DMS53 treated with DMSO at 0.1 percent for 48 hours (cell line): ENCODE data around the gene WTAP.
"Not testable (repeated sequence)": the region's sequence is repeated elsewhere in the genome, so short reads cannot be mapped to it uniquely, and the experiment has no call there.

ENCODE experiments used
- DNase-seq: peaks from one replicate; lab custom pipeline; 2025; ENCODE audit not compliant: unreplicated experiment; lab: John Stamatoyannopoulos, UW

Gene WTAP

GRCh38 chr6:159760602-159761057 is 33.3 kb downstream of the WTAP start:
- no peak for DNase-seq

DNA sequence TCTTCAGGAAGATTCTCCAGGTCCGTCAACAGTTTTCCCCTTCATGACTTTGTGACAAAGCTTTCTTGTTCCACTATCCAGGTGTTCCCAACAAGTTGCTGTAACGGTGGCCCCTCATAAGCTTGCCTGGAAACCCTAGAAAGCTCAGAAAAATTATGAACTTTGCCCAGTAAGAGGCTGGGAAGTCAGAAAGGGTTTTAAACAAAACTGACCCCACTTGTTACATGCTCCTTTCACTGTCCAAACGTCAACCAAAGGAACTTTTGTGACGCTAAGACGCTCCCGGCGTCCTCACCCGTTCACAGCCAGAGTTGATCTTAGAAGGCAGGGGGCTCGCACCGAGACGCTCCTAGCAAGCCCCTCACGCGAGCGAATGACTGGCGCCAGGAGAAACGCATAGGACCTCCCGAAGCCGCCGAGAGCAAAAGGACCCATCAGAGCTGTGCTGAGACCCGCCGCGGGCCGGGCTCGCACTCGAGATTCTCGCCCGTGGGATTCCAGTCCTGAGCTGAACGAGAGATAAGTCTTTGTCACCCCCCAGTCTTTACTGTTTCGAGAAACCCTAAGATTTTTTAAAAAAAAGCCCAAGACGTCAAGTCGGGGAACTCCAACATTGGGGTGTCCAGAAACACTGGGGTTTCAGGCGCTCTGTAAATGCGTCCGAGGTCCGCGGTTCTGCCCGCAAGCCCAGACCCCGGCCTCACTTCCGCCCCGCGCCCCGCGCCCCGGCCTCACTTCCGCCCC is 34.0 kb downstream of the WTAP start:
- DNase-seq, result no peak

DNA sequence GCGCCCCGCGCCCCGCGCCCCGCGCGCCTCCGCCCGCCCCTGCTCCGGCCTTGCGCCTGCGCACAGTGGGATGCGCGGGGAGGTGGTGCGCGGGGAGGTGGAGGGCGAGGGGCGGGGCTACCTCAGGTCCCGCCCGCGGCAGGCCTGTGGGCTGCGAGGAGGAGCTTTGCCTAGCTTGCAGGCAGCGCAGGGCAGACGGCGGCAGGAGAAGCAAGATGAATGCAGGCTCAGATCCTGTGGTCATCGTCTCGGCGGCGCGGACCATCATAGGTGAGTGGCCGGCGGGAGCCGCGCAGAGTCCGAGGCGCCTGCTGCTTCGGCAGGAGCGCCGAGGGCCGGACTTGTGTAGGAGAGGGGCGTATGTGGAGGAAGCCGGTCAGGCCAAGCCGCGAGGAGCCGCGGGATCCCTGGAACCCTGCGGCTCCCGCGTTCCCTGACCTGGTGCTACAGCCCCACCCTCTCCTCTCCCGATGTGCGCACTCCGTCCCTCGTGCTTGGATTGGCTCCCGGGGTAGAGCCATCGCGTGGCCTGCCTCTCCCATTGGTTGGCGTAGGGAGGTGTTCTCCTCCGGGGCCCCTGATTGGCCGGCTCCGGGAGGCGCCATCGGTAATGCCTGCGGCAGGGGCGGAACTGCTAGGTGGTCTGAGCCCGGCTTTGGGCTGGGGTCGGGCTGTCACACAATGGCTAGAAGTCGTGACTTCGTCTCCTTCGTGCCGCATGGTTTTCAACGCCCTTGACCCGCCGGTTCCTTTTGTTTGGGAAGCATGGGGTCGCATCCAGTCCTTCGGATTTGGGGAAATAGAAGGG is 34.8 kb downstream of the WTAP start, which contains the start of gene ACAT2:
ACAT2 (plus strand) TSS at position 173 of the 808 bp plus-strand sequence; CDS start at position 216, 43 bp downstream.
- DNase-seq, result peak; percentile 89

DNA sequence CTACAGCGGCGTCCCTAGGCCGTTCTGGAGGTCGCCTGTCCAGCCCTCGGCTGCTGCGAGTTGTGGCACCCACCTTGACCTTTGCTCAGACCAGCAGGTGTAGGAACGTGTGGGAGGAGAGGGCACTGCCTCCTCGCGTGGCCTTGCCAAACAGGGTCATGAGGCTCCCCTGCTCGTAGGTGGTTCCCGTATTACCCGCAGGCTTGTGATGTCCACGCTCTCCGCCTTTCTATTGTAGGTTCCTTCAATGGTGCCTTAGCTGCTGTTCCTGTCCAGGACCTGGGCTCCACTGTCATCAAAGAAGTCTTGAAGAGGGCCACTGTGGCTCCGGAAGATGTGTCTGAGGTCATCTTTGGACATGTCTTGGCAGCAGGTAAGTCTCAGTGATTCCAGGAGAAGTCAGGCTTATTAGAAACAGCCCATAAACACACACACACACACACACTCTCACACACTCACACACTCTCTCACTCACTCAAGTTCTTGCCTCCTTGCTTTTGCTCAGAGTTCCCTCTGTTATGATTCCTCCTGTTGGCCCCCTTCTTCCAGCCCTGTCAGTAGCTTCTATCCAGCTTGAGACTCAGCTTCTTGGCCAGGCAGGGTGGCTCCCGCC is 35.5 kb downstream of the WTAP start:
- DNase-seq, result no peak

- DNase-seq, result no peak
These were observed 39.6 kb downstream of the WTAP start for GRCh38 chr6:159766906-159767305.

DNA sequence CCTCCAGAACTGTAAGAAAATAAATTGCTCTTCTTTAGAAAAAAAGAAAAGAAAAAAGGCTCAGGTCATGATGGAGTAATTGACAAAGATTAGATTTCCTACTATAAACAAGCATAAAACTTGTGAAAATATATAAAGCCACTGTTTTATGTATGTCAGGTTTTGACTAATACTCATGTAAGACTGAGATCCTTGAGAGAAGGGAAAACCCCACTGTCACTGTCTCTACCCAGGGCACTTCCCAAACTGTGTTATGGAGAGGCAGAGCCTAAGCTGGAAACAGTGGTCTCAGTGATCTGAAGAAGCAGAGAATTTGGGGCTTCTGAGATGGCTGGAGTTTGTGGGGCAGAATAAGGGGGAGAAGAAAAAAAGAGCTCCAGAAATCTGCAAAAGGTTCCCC is 42.2 kb downstream of the WTAP start:
- DNase-seq, result no peak

DNA sequence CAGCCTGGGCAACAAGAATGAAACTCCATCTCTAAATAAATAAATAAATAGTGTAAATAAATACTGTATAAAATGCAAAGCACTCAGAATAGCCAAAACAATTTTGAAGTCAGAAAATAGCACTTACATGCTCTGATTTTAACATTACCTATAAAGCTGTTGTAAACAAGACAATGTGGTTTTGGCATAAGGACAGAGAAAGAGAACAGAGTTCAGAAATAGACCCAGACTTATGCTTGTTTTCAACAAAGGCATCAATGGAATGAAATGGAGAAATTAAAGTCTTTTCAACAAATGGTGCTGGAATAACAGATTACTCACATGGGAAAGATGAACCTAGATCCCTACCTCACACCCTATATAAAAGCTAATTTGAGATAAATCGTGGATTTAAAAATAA is 44.9 kb downstream of the WTAP start:
- DNase-seq, result no peak

DNA sequence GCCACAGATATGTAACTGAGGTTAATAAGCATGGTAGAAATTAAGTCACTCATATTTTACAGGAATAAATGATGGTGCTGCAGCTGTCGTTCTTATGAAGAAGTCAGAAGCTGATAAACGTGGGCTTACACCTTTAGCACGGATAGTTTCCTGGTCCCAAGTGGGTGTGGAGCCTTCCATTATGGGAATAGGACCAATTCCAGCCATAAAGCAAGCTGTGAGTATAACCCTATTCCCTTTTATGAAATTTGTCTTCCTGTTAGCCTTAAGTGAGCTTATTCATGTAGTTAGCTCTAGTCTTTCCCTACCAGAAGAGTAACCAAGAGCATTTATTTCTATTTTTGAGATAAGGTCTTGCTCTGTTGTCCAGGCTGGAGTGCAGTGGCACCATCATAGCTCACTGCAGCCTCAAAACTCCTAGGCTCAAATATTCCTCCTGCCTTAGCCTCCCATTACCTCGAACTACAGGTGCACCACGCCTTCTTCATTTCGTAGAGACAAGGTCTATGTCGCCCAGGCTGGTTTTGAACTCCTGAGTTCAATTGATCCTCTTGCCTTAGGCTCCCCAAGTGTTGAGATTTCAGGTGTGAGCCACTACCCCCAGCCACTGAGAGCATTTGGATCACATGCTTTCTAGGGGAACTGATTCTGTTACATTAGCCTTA is 50.1 kb downstream of the WTAP start:
- DNase-seq, result no peak

DNA sequence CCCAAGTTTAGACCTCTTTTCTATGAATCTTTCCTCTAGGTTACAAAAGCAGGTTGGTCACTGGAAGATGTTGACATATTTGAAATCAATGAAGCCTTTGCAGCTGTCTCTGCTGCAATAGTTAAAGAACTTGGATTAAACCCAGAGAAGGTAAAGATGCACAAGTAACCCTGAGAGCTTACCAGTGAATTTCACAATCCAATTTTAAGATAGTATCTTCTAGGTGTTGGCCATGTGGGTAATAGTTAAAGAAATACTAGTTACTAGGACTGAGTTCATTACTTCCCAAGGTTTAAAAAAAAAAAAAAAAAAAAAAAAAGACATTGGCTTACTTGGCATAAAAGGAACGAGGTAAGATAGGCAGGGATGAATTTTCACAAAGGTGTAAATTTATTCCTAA is 50.8 kb downstream of the WTAP start:
- DNase-seq, result no peak

DNA sequence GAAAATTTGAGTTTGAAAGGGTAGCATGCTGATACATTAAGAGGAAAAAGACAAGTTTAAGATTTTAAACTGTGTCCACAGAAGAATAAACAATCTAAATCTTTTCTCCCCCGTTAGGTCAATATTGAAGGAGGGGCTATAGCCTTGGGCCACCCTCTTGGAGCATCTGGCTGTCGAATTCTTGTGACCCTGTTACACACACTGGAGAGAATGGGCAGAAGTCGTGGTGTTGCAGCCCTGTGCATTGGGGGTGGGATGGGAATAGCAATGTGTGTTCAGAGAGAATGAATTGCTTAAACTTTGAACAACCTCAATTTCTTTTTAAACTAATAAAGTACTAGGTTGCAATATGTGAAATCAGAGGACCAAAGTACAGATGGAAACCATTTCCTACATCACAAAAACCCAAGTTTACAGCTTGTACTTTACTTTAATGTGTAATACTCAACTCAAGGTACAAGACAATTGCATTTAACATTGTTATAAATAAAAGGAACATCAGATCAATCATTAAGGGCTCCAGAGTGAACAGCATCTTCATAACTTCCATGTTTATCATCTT is 51.3 kb downstream of the WTAP start:
- no peak for DNase-seq

DNA sequence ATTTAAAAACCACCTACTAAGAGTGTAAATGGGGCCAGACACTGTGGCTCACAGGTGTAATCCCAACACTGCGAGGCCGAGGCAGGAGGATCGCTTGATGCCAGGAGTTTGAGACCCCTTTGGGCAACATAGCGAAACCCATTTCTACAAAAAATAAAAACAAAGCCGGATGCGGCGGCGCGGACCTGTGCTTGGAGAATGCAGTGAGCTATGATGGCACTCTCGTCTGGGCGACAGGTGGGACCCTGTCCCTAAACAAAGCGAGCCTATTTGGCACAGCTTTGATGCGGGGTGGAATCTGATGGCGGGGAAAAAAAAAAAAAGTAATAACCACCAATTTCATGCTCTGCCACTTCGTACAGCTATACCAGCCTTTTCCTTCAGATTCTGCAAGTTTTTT is 61.0 kb downstream of the WTAP start:
- no peak for DNase-seq

- DNase-seq, result peak; percentile 7
These were observed 61.6 kb downstream of the WTAP start for GRCh38 chr6:159788753-159789376.

- DNase-seq, result peak; percentile 92
These were observed 62.3 kb downstream of the WTAP start, which contains the start of gene TCP1 for GRCh38 chr6:159789377-159790148. Gene TCP1 (minus strand): TSS chr6:159789602. CDS start chr6:159789468, 134 bp downstream.

DNA sequence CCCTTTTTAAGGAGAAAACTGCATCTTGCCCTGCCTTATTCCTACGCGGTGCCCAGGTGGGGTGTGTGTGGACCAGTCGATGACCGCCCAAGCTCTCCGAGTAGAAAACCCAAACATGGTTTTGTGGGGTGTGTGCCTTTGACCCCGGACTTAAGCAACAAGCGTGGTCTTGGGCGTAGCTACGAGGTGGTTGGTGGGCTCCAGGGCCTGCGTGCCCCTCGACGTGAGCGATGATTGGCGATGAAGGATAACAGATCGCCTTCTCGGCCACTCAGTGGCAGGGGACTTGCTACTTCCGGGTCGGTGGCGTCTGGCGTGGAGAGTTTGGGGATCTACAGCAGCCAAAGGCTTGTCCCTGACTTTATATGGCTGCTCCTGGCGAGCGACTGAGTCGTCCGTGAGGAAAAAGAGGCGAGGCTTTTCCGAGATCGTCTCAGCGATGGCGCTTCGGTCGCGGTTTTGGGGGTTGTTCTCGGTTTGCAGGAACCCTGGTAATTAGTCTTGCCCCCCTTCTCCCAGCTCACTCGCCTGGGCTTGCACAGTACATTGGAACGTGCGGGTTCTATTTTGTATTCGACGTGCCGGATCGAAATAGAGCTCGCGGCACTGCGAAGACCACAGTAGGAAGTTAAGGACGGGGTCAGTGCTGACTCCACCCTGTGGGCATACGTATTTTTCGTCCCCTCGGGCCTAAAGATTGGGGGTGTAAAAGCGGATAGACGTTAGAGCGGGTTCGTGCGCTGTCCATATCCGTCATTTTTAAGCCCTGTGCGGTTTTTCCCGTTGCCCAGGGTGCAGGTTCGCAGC is 63.0 kb downstream of the WTAP start, which contains the start of gene MRPL18:
MRPL18 (plus strand) TSS at position 319 of the 807 bp plus-strand sequence; CDS start at position 440, 121 bp downstream.
- DNase-seq, result peak; percentile 83

GRCh38 chr6:159790956-159791598 is 63.8 kb downstream of the WTAP start:
- no peak for DNase-seq

DNA sequence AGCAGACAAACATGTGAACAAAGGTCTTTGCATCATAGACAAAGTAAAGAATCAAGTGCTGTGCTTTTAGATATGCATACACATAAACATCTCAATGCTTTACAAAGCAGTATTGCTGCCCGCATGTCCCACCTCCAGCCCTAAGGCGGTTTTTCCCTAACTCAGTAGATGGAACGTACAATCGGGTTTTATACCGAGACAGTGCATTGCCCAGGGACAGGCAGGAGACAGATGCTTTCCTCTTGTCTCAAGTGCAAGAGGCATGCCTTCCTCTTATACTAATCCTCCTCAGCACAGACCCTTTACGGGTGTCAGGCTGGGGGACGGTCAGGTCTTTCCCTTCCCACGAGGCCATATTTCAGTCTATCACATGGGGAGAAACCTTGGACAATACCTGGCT is 67.7 kb downstream of the WTAP start:
- not testable (repeated sequence) for DNase-seq

GRCh38 chr6:159797554-159797953 is 70.2 kb downstream of the WTAP start:
- DNase-seq, result no peak
